ENCODE results near the gene CGB3. TPM values are rescaled to one million over a fixed set of nuclear protein-coding genes. Genes with fewer than 3 reads are reported as not detected.

CGB3 gene
- polyA plus RNA-seq, 3 donors = not detected

- Mint-ChIP-seq H3K4me3 (no peak overlapping the region), H3K27ac (no peak overlapping the region), H3K4me1 (peaks cover 17% of the 10 kb centered on the region), H3K36me3 (peaks cover 58 to 77% of the 10 kb centered on the region in 2 donors), H3K27me3 (ENCODE audit: low read depth in 3 of 3) (peaks cover 12 to 23% (median 22%) of the 10 kb centered on the region in 3 donors), H3K9me3 (peaks cover 0 to 8% (median 5%) of the 10 kb centered on the region in 7 donors)
- H3K4me1 ChIP-seq (ENCODE audit: control insufficient read depth in 1 of 2, insufficient read depth in 2 of 2, low read length in 2 of 2) = peaks cover 19 to 22% of the 10 kb centered on the region in 2 donors
- H3K36me3 ChIP-seq (replicated peaks in 1 of 2; ENCODE audit: control insufficient read depth in 1 of 2, insufficient read depth in 2 of 2, low read length in 2 of 2) = peaks cover 53 to 60% of the 10 kb centered on the region in 2 donors
- no peaks in the 10 kb centered on the region for H3K79me2 ChIP-seq (ENCODE audit: insufficient read depth, low read length)
- no peak overlapping the region for H2AFZ ChIP-seq (ENCODE audit: insufficient read depth, low read depth, low read length, poor library complexity, severe bottlenecking)
- H3K27me3 ChIP-seq (ENCODE audit: control insufficient read depth in 2 of 2, insufficient read depth in 2 of 2, low read length in 2 of 2) = peaks cover 9 to 23% of the 10 kb centered on the region in 2 donors
- intact Hi-C loops (cut with micrococcal nuclease) = no loop called here
- no peak overlapping the region for H3K9ac ChIP-seq (ENCODE audit: insufficient read depth, low read length, poor library complexity, severe bottlenecking)
- H3K9me3 ChIP-seq (replicated peaks in 1 of 2; ENCODE audit: control insufficient read depth in 1 of 2, insufficient read depth in 1 of 2, low read length in 2 of 2) = no peaks in the 10 kb centered on the region
- WGBS (ENCODE audit: insufficient coverage) = 97% methylated on average over 24 of the region's 32 CpGs
- no peak overlapping the region for H3K4me2 ChIP-seq (replicated peaks; ENCODE audit: extremely low read depth, low read length, poor library complexity, severe bottlenecking)
- no peak for DNase-seq
- no peak overlapping the region for H3K4me3 ChIP-seq (replicated peaks in 1 of 3; ENCODE audit: low read depth in 2 of 3, low read length in 3 of 3)
- H3K27ac ChIP-seq (ENCODE audit: low read depth in 1 of 2, low read length in 2 of 2) = no peak overlapping the region
- H4K20me1 ChIP-seq (ENCODE audit: insufficient read depth, low read length) = no peaks in the 10 kb centered on the region
- no peak for TF ChIP-seq CTCF (IDR thresholded peaks at IDR 0.05)
These were observed 9.8 kb downstream of the CGB3 start for GRCh38 chr19:49014123-49014869.

GRCh38 chr19:49011194-49011593 is 12.9 kb downstream of the CGB3 start:
- no peak for TF ChIP-seq CTCF (IDR thresholded peaks at IDR 0.05)
- Mint-ChIP-seq H3K27me3 (ENCODE audit: low read depth in 3 of 3) (peaks cover 0 to 2% (median 0%) of the 10 kb centered on the region in 3 donors), H3K36me3 (peaks cover 60 to 89% of the 10 kb centered on the region in 2 donors), H3K27ac (no peak overlapping the region), H3K9me3 (no peaks in the 10 kb centered on the region), H3K4me3 (no peak overlapping the region), H3K4me1 (no peaks in the 10 kb centered on the region)
- H4K20me1 ChIP-seq (ENCODE audit: insufficient read depth, low read length) = no peaks in the 10 kb centered on the region
- H3K9ac ChIP-seq (ENCODE audit: insufficient read depth, low read length, poor library complexity, severe bottlenecking) = no peak overlapping the region
- 100% methylated on average over 8 of the region's 17 CpGs for WGBS (ENCODE audit: insufficient coverage)
- H3K36me3 ChIP-seq (replicated peaks in 1 of 2; ENCODE audit: control insufficient read depth in 1 of 2, insufficient read depth in 2 of 2, low read length in 2 of 2) = peaks cover 64 to 76% of the 10 kb centered on the region in 2 donors
- H3K79me2 ChIP-seq (ENCODE audit: insufficient read depth, low read length) = no peaks in the 10 kb centered on the region
- no peak overlapping the region for H3K27ac ChIP-seq (ENCODE audit: low read depth in 1 of 2, low read length in 2 of 2)
- H3K9me3 ChIP-seq (replicated peaks in 1 of 2; ENCODE audit: control insufficient read depth in 1 of 2, insufficient read depth in 1 of 2, low read length in 2 of 2) = no peaks in the 10 kb centered on the region
- H3K27me3 ChIP-seq (ENCODE audit: control insufficient read depth in 2 of 2, insufficient read depth in 2 of 2, low read length in 2 of 2) = no peaks in the 10 kb centered on the region
- intact Hi-C loops (cut with micrococcal nuclease) = no loop called here
- H3K4me3 ChIP-seq (replicated peaks in 1 of 3; ENCODE audit: low read depth in 2 of 3, low read length in 3 of 3) = no peak overlapping the region
- H3K4me2 ChIP-seq (replicated peaks; ENCODE audit: extremely low read depth, low read length, poor library complexity, severe bottlenecking) = no peak overlapping the region
- no peaks in the 10 kb centered on the region for H3K4me1 ChIP-seq (ENCODE audit: control insufficient read depth in 1 of 2, insufficient read depth in 2 of 2, low read length in 2 of 2)
- no peak for DNase-seq
- H2AFZ ChIP-seq (ENCODE audit: insufficient read depth, low read depth, low read length, poor library complexity, severe bottlenecking) = no peak overlapping the region
